ENCODE measurements around the gene RAD23A.

DNA sequence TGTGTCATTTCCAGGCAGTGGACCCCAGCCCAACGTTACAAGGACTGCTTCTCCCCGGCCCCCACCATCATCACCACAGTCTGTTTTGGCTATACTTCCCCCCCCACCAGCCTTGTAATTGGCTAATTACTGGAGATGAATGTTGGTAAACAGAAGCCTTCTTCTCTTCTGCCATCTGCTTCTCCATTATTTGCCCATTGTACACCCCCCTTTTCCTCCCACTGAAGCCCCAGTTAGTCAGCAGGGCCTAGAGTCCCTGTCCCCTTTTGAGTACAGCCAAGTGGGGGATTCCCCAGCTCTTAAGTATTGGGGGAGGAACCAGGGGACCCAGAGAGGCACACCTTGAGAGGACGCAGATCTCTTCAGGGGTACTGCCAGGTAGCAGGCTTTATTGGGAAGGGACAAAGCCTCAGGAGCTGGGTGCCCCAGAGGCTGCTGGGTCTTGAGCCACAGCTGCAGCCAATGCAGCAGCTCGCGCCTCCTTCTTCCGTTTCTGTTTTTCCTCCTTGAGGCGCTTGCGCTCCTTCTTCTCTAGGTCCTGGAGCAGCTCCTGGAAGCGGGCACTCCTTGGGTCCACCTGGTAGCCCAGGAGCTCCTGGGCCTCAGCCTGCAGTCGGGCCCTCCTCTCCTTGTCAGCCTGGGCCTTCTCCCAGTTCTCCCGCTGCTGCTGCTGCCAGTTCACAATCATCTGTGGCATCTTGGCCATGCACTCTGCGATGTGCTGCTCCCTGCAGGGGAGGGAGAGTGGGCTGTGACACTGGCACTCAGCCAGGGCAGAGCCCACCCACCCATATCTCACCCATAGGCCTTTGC, 8.3 kb downstream of the RAD23A start:
- TF ChIP-seq RAD21 (conservative IDR thresholded peaks at IDR 0.05) (no peak), TAF1 (IDR thresholded peaks at IDR 0.05; ENCODE audit: low read depth) (no peak), MXI1 (conservative IDR thresholded peaks at IDR 0.05; ENCODE audit: poor library complexity, severe bottlenecking) (no peak), POLR2AphosphoS5 (IDR thresholded peaks at IDR 0.05) (no peak)
- TF ChIP-seq, protein P1, sequence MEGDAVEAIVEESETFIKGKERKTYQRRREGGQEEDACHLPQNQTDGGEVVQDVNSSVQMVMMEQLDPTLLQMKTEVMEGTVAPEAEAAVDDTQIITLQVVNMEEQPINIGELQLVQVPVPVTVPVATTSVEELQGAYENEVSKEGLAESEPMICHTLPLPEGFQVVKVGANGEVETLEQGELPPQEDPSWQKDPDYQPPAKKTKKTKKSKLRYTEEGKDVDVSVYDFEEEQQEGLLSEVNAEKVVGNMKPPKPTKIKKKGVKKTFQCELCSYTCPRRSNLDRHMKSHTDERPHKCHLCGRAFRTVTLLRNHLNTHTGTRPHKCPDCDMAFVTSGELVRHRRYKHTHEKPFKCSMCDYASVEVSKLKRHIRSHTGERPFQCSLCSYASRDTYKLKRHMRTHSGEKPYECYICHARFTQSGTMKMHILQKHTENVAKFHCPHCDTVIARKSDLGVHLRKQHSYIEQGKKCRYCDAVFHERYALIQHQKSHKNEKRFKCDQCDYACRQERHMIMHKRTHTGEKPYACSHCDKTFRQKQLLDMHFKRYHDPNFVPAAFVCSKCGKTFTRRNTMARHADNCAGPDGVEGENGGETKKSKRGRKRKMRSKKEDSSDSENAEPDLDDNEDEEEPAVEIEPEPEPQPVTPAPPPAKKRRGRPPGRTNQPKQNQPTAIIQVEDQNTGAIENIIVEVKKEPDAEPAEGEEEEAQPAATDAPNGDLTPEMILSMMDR (IDR thresholded peaks at IDR 0.05; ENCODE audit: poor library complexity, severe bottlenecking): no peak
- TF ChIP-seq, protein P2, sequence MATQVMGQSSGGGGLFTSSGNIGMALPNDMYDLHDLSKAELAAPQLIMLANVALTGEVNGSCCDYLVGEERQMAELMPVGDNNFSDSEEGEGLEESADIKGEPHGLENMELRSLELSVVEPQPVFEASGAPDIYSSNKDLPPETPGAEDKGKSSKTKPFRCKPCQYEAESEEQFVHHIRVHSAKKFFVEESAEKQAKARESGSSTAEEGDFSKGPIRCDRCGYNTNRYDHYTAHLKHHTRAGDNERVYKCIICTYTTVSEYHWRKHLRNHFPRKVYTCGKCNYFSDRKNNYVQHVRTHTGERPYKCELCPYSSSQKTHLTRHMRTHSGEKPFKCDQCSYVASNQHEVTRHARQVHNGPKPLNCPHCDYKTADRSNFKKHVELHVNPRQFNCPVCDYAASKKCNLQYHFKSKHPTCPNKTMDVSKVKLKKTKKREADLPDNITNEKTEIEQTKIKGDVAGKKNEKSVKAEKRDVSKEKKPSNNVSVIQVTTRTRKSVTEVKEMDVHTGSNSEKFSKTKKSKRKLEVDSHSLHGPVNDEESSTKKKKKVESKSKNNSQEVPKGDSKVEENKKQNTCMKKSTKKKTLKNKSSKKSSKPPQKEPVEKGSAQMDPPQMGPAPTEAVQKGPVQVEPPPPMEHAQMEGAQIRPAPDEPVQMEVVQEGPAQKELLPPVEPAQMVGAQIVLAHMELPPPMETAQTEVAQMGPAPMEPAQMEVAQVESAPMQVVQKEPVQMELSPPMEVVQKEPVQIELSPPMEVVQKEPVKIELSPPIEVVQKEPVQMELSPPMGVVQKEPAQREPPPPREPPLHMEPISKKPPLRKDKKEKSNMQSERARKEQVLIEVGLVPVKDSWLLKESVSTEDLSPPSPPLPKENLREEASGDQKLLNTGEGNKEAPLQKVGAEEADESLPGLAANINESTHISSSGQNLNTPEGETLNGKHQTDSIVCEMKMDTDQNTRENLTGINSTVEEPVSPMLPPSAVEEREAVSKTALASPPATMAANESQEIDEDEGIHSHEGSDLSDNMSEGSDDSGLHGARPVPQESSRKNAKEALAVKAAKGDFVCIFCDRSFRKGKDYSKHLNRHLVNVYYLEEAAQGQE (IDR thresholded peaks at IDR 0.05; ENCODE audit: borderline replicate concordance): no peak
